NB4 (cell line): Measurements from ENCODE around the gene NFAM1.

Experiments
- CTCF ChIP-seq: IDR thresholded peaks from one replicate; pipeline ENCODE4 v1.5.1; 2012; ENCODE audit warnings: low read depth, low read length
- MAX ChIP-seq: IDR thresholded peaks from 2 replicates; pipeline ENCODE4 v1.6.1; 2011; ENCODE audit warnings: low read depth, low read length
- POLR2A ChIP-seq: IDR thresholded peaks from 2 replicates; pipeline ENCODE4 v1.6.1; 2011; ENCODE audit warnings: mild to moderate bottlenecking; ENCODE audit not compliant: insufficient read length; ENCODE audit errors: extremely low read depth

GRCh38 chr22:42384506-42384905, 47.7 kb downstream of the NFAM1 start:
- TF ChIP-seq CTCF, result no peak
- TF ChIP-seq POLR2A, result no peak
- no peak for TF ChIP-seq MAX
